ENCODE measurements around the gene KRT83.

Gene KRT83

DNA sequence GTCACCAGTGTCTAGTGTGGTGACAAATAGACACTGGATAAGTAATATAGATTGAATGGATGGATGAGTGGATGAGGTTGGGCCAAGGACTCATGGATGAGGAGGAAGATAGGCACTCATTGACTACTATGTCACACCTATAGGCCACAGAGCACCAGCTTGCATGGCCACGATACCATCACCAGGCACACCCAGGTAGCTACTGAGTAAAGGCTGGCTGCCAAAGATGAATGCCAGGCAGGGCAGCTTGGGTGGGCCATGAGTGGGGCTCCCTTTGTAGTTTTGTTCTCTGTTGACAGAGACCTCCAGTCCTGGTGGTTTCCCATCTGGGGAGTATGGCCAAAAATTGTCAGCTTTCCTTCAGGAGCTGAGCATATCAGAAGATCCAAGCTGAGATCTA, 11.2 kb upstream of the KRT83 start:
- no peak for DNase-seq (ENCODE audit: low read depth)
- TF ChIP-seq CTCF (conservative IDR thresholded peaks at IDR 0.05; ENCODE audit: low read depth, low read length), result no peak
- no peak overlapping the region for H3K4me3 ChIP-seq (ENCODE audit: low read length)

DNA sequence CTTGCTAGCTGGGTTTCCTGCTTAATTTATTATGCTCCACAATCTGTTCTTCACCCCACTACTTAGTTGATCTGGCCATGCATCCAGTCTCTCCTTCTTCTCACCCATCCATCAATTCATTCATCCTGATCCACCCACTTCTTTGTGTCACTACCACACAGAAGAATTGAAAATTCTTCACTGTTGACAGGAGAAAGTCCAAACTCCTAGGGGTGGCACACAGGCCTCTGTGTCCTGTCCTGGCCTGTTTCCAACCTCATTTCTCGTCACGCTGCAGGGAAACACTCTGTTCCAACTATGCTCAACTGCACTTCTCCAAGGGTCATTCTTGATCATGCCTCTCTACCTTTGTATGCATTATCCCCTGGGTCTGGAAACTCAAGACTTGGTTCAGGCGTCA, 10.6 kb upstream of the KRT83 start:
- no peak overlapping the region for H3K4me3 ChIP-seq (ENCODE audit: low read length)
- DNase-seq (ENCODE audit: low read depth), result no peak
- no peak for TF ChIP-seq CTCF (conservative IDR thresholded peaks at IDR 0.05; ENCODE audit: low read depth, low read length)

DNA sequence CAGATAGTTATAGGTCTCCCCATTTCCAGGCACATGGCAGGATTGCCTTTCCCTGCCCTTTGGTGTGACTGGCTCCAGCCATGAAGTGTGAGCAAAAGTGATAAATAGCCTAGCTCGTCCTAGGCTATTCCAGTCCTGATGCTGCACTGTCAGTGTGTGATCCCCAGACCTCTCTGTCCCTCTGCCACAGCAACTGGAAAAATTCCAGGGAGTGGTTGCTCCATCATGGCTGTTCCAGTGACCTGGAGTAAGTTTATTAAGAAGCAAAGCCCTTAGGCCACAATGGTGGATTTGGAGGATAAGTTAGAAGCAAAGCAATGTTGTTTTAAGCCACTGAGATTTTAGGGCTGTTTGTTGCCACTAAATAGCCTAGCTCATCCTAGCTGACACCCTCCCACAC, 9.8 kb upstream of the KRT83 start:
- TF ChIP-seq CTCF (conservative IDR thresholded peaks at IDR 0.05; ENCODE audit: low read depth, low read length), result no peak
- no peak for DNase-seq (ENCODE audit: low read depth)
- H3K4me3 ChIP-seq (ENCODE audit: low read length), result no peak overlapping the region

DNA sequence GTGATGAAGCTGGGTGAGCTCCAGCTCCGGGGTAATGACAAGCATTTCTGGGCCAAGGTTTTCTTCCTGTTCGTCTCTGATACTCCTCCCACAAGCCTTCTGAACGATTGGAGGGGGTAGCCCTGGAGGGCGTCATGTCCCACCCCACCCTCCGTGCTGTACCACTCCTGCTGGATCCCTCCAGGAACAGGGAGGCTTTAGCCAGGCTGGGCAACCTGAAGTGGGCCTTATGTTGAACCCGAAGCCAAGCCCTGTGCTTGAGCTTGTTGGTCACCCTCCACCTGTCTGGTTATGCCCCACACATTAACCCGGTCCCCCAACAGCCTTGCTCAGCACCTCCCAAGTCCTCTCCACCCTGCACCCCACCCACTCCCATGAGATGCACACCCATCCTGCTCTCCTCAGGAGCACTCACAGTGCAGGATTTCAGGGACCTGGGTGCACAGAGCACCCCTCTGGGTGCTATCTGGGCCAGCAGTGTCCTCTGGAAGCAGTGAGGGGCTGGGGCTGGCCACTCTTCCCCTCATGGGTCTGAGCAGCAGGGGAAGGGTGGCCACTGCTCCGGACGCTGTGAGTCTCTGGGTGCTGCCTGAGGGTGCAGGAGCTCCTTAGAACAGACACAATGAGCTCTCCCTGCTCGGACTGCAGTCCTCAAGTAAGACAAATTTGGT, 6.8 kb upstream of the KRT83 start:
- TF ChIP-seq CTCF (conservative IDR thresholded peaks at IDR 0.05; ENCODE audit: low read depth, low read length), result no peak
- no peak overlapping the region for H3K4me3 ChIP-seq (ENCODE audit: low read length)
- no peak for DNase-seq (ENCODE audit: low read depth)

DNA sequence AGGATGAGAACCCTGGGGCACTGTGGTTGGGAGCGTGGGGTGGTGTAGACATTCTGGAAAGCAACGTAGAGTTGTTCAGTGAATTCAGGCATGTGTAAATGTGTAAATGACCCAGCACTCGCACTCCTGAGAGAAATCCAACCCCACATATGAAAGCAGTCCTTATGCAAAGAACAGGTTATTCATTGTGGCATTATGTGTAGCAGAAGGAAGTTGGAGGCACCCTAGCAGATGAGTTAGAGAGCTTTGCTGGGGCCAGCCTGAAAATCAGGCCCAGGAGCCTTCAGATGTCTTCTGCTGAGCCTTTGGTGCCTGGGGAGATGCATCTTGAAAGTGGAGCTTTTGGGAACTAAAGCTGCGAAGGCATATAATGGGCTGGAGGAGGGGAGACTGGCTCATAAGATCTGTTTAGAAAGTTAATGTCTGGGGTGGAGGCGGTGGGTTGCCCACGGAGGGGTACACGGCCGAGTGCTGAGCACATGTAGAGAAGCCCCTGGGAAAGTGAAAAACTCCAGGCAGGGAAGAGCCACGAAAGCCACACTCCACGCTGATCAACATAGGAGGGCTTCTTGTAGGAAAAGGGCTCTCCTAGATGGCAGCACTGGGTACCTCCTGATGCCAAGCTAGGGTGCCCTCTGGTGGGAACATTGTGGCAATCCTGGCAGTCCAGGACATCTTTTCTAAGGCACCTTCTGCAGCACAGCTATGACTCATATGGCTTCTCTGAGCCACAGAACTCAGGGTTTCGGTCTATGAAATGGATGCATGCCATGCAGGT, 6.0 kb upstream of the KRT83 start:
- peak; percentile 85 for DNase-seq (ENCODE audit: low read depth)
- no peak overlapping the region for H3K4me3 ChIP-seq (ENCODE audit: low read length)
- peak; percentile 100 for TF ChIP-seq CTCF (conservative IDR thresholded peaks at IDR 0.05; ENCODE audit: low read depth, low read length)

GRCh38 chr12:52324153-52324444, 2.9 kb upstream of the KRT83 start:
- H3K4me3 ChIP-seq (ENCODE audit: low read length), result no peak overlapping the region
- TF ChIP-seq CTCF (conservative IDR thresholded peaks at IDR 0.05; ENCODE audit: low read depth, low read length), result no peak
- no peak for DNase-seq (ENCODE audit: low read depth)

Data from retinal pigment epithelial cell (primary cell).